Panc1 (cell line): ENCODE measurements around the gene HOXA4. TPM values are rescaled to one million over a fixed set of nuclear protein-coding genes. Genes with fewer than 3 reads are reported as not detected.
A peak's percentile ranks its signal among the peaks of the same experiment; 100 is the strongest.

Experiments
- ATAC-seq: fragments of 200-7000 bp; cut with Tn5 transposase; 2 replicates; pipeline ENCODE4 v1.9.1; 2020; ENCODE audit warnings: mild to moderate bottlenecking, moderate library complexity
- BruUV-seq: library from RNA; stranded (reverse); fragments of 400-500 nt; replicated peaks from 2 replicates; lab custom pipeline; 2021; lab: Mats Ljungman, UMichigan
- CTCF ChIA-PET: fragments of 300-600 bp; sonication (Branson Sonifier 250); formaldehyde crosslinking; loops from one replicate; lab custom pipeline; 2022; ENCODE audit warnings: antibody characterized with exemption; lab: Charles Lee
- POLR2A ChIA-PET: fragments of 300-600 bp; sonication (Branson Sonifier 250); formaldehyde crosslinking; loops from one replicate; lab custom pipeline; 2022; ENCODE audit warnings: antibody characterized with exemption; lab: Charles Lee
- DNase-seq: peaks from one replicate; pipeline ENCODE4 v3.0.0-alpha.2; 2010; ENCODE audit warnings: low read depth, low spot score
- H3K27ac ChIP-seq: 2 replicates; pipeline ENCODE4 v1.5.1; 2011; ENCODE audit warnings: mild to moderate bottlenecking, low read length, inconsistent platforms
- H3K27me3 ChIP-seq: fragments of 200-500 bp; sonication (Bioruptor generic); 2 replicates; pipeline ENCODE4 v1.6.0; 2014; ENCODE audit warnings: low read length, inconsistent platforms; ENCODE audit not compliant: control insufficient read depth, insufficient read depth
- H3K36me3 ChIP-seq: fragments of 200-500 bp; sonication (Bioruptor generic); 2 replicates; pipeline ENCODE4 v1.5.1; 2014; ENCODE audit warnings: inconsistent platforms, mild to moderate bottlenecking, low read length, moderate library complexity; ENCODE audit not compliant: control insufficient read depth, insufficient read depth
- H3K4me1 ChIP-seq: 2 replicates; pipeline ENCODE4 v1.5.1; 2011; ENCODE audit warnings: inconsistent platforms, mild to moderate bottlenecking, low read length, moderate library complexity; ENCODE audit not compliant: control insufficient read depth, insufficient read depth
- H3K4me3 ChIP-seq, 2 experiments: 2 replicates each; pipeline ENCODE4 v1.5.1; 2011 to 2012; ENCODE audit warnings: low read depth in 2 of 2, low read length in 2 of 2, mild to moderate bottlenecking in 2 of 2, inconsistent platforms in 1 of 2, moderate library complexity in 1 of 2
- H3K9me3 ChIP-seq: fragments of 200-500 bp; sonication (Bioruptor generic); 2 replicates; pipeline ENCODE4 v1.5.1; 2014; ENCODE audit warnings: low read depth, mild to moderate bottlenecking, inconsistent platforms, low read length, moderate library complexity; ENCODE audit not compliant: control insufficient read depth, insufficient read depth
- CTCF ChIP-seq: fragments of 450-650 bp; IDR thresholded peaks from 2 replicates; pipeline ENCODE4 v1.5.1; 2017; ENCODE audit warnings: mild to moderate bottlenecking
- POLR2AphosphoS5 ChIP-seq: IDR thresholded peaks from 2 replicates; pipeline ENCODE4 v1.6.1; 2012; ENCODE audit warnings: mild to moderate bottlenecking, low read depth, low read length, moderate library complexity
- REST ChIP-seq, 2 experiments: IDR thresholded peaks; 2 replicates each; pipeline ENCODE4 v1.6.1; 2011 to 2012; ENCODE audit warnings: low read depth in 2 of 2, control low read depth in 1 of 2, low read length in 1 of 2, mild to moderate bottlenecking in 1 of 2, moderate library complexity in 1 of 2; ENCODE audit not compliant: insufficient read depth in 1 of 2
- SIN3A ChIP-seq: IDR thresholded peaks from 2 replicates; pipeline ENCODE4 v1.6.1; 2012; ENCODE audit warnings: low read depth, mild to moderate bottlenecking, low read length, moderate library complexity, borderline replicate concordance; ENCODE audit not compliant: insufficient read depth
- TCF7L2 ChIP-seq: IDR thresholded peaks from 2 replicates; pipeline ENCODE4 v1.6.1; 2011; ENCODE audit warnings: mild to moderate bottlenecking, low read depth, low read length, inconsistent platforms
- in situ Hi-C: cut with HindIII; loops from 2 replicates; pipeline ENCODE4 v1.10.0; 2016; ENCODE audit warnings: low sequenced_read_pairs, low pct_unique_long_range_greater_than_20kb
- intact Hi-C: fragments of 100-400 bp; cut with micrococcal nuclease; formaldehyde crosslinking; loops from one replicate; pipeline ENCODE4 v1.10.0; 2022; ENCODE audit not compliant: unreplicated experiment
- total RNA-seq: library from RNA; stranded (reverse); gene quantifications from one replicate; pipeline ENCODE4 v1.2.1, GENCODE V29; 2021; ENCODE audit not compliant: unreplicated experiment

HOXA4 gene
- total RNA-seq, 1 experiment from 2014 or later = 0.39 TPM

- Histone ChIP-seq H3K9me3 (no peaks in the 10 kb centered on the region), H3K27me3 (no peaks in the 10 kb centered on the region), H3K36me3 (no peaks in the 10 kb centered on the region), H3K27ac (no peak overlapping the region), H3K4me1 (peaks cover 5% of the 10 kb centered on the region; the same call in 1 of the 2 replicates), H3K4me3 (no peak overlapping the region)
- POLR2A ChIA-PET = no interaction called here
- CTCF ChIA-PET = no interaction called here
- in situ Hi-C loops (no loop called here), intact Hi-C loops (no loop called here)
- BruUV-seq = no TSS peak
- ATAC-seq = no peak
- DNase-seq = no peak
- TF ChIP-seq POLR2AphosphoS5 = no peak
- TF ChIP-seq SIN3A = no peak
- TF ChIP-seq TCF7L2 = no peak
- no peak for TF ChIP-seq REST (IDR thresholded peaks at IDR 0.05; ENCODE audit: insufficient read depth in 1 of 2, low read depth in 2 of 2, low read length in 1 of 2)
- no peak for TF ChIP-seq CTCF
Measured at GRCh38 chr7:27082171-27082570, 48.4 kb downstream of the HOXA4 start.

- H3K27ac ChIP-seq = peak overlapping the region; percentile 8; the same call in 1 of the 2 replicates
- H3K4me3 ChIP-seq = no peak overlapping the region
- intact Hi-C loops (no loop called here), in situ Hi-C loops (no loop called here)
- H3K36me3 ChIP-seq = no peaks in the 10 kb centered on the region
- CTCF ChIA-PET = no interaction called here
- peak; percentile 65; the same call in 1 of the 2 replicates for ATAC-seq
- no peaks in the 10 kb centered on the region for H3K27me3 ChIP-seq
- TF ChIP-seq TCF7L2 (no peak), SIN3A (no peak), CTCF (no peak), REST (IDR thresholded peaks at IDR 0.05; ENCODE audit: insufficient read depth in 1 of 2, low read depth in 2 of 2, low read length in 1 of 2) (no peak), POLR2AphosphoS5 (no peak)
- no peaks in the 10 kb centered on the region for H3K9me3 ChIP-seq
- BruUV-seq = no TSS peak
- peaks cover 5% of the 10 kb centered on the region; the same call in 1 of the 2 replicates for H3K4me1 ChIP-seq
- POLR2A ChIA-PET = no interaction called here
- no peak for DNase-seq
Measured at GRCh38 chr7:27080844-27081436, 49.6 kb downstream of the HOXA4 start.
